Fibroblast of lung (primary cell): Measurements from ENCODE around the gene CELF2. TPM values are rescaled to one million over a fixed set of nuclear protein-coding genes. Genes with fewer than 3 reads are reported as not detected.

Experiments
- DNase-seq, 2 donors: peaks; one replicate each; pipeline versions ENCODE4 v3.0.0 to v3.0.0-alpha.2; 2010; ENCODE audit warnings: low read depth in 2 of 2
- H2AFZ ChIP-seq: 2 replicates; pipeline ENCODE4 v1.5.1; 2012; ENCODE audit warnings: low read length, control low read depth, inconsistent platforms
- H3K27ac ChIP-seq: 2 replicates; pipeline ENCODE4 v1.5.1; 2011; ENCODE audit warnings: low read length, control low read depth; ENCODE audit not compliant: insufficient read depth
- H3K27me3 ChIP-seq: 2 replicates; pipeline ENCODE4 v1.5.1; 2011; ENCODE audit warnings: mild to moderate bottlenecking, low read length; ENCODE audit not compliant: control insufficient read depth, insufficient read depth
- H3K36me3 ChIP-seq: 2 replicates; pipeline ENCODE4 v1.5.1; 2011; ENCODE audit warnings: low read length; ENCODE audit not compliant: control insufficient read depth, insufficient read depth
- H3K4me1 ChIP-seq: 2 replicates; pipeline ENCODE4 v1.5.1; 2011; ENCODE audit warnings: low read length; ENCODE audit not compliant: control insufficient read depth, insufficient read depth; ENCODE audit errors: extremely low read depth
- H3K4me2 ChIP-seq: 2 replicates; pipeline ENCODE4 v1.5.1; 2011; ENCODE audit warnings: low read length, control low read depth; ENCODE audit not compliant: insufficient read depth; ENCODE audit errors: extremely low read depth
- H3K4me3 ChIP-seq, 4 experiments: fragments of 200-600 bp in 1 of 4; sonication (generic) in 1 of 4; replicated peaks in 1 of 4; 2 replicates each; pipeline ENCODE4 v1.5.1; 2011 to 2016; ENCODE audit warnings: low read length in 4 of 4, low read depth in 3 of 4, mild to moderate bottlenecking in 3 of 4, control low read depth in 2 of 4, inconsistent platforms in 1 of 4, mixed read lengths in 1 of 4; ENCODE audit not compliant: insufficient read depth in 1 of 4; ENCODE audit errors: control extremely low read depth in 1 of 4
- H3K79me2 ChIP-seq: 2 replicates; pipeline ENCODE4 v1.5.1; 2012; ENCODE audit warnings: mild to moderate bottlenecking, low read length, inconsistent platforms; ENCODE audit not compliant: control insufficient read depth, insufficient read depth
- H3K9ac ChIP-seq: 2 replicates; pipeline ENCODE4 v1.5.1; 2011; ENCODE audit warnings: mild to moderate bottlenecking, low read length, control low read depth; ENCODE audit not compliant: insufficient read depth
- H3K9me3 ChIP-seq: 2 replicates; pipeline ENCODE4 v1.5.1; 2012; ENCODE audit warnings: low read depth, low read length; ENCODE audit not compliant: control insufficient read depth, insufficient read depth
- H4K20me1 ChIP-seq: 2 replicates; pipeline ENCODE4 v1.5.1; 2011; ENCODE audit warnings: low read length; ENCODE audit not compliant: control insufficient read depth, insufficient read depth; ENCODE audit errors: extremely low read depth
- EZH2 ChIP-seq: IDR thresholded peaks from 2 replicates; pipeline ENCODE4 v1.5.1; 2012; ENCODE audit warnings: low read length, control low read depth, mild to moderate bottlenecking; ENCODE audit errors: missing control alignments
- polyA plus RNA-seq, 2 donors: library from polyadenylated mRNA; depleted of rRNA in 1 of 2; stranded (reverse) in 1 of 2; unstranded in 1 of 2; fragments of >200 nt; gene quantifications; 2 replicates each; pipeline ENCODE4 v1.2.1, GENCODE V29; 2011 to 2012; ENCODE audit warnings: missing spikeins in 1 of 2
- total RNA-seq: library from RNA; depleted of rRNA; stranded (reverse); fragments of >200 nt; gene quantifications from 2 replicates; pipeline ENCODE4 v1.2.1, GENCODE V29; 2014
- TF ChIP-seq, protein P1 (sequence below), 2 donors: IDR thresholded peaks in 1 of 2; conservative IDR thresholded peaks in 1 of 2; 1 replicate in 1 of 2; 2 replicates in 1 of 2; pipeline ENCODE4 v1.5.1; 2011 to 2012; ENCODE audit warnings: low read length in 2 of 2, control low read depth in 1 of 2, inconsistent platforms in 1 of 2, low read depth in 1 of 2, mild to moderate bottlenecking in 1 of 2

The CELF2 gene
- total and polyA plus RNA-seq, 2 donors (not counting 1 experiment from before 2014, with no cell fraction given) = 16.9 to 25.1 TPM

DNA sequence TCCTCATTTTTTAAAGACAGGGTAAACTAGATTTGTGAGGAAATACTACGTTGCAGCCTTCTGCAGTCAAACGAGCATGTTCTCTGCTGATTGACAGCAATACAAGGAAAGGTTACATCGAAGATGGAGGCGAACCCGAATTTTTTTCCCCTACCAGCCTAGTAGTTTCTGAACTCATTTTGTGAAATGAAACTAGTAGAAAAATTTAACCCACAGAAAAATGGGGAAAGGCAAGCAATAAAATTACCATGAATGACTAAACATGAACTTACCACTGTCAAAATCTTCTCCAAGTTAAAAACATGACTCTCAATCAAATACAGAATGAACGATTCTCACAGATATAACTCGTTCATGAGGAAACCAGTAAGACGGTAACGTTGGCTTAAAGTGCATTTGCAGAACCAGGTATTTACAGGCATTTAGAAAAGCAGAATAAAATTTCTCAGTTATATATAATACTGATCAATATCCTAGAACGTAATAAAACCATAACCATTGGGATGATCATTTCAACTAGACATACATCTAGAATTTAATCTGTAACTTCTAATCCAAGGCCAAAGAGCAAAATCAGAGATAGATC is 73.9 kb downstream of the CELF2 start:
- Histone ChIP-seq H3K79me2 (no peaks in the 10 kb centered on the region), H3K27me3 (no peaks in the 10 kb centered on the region)

DNA sequence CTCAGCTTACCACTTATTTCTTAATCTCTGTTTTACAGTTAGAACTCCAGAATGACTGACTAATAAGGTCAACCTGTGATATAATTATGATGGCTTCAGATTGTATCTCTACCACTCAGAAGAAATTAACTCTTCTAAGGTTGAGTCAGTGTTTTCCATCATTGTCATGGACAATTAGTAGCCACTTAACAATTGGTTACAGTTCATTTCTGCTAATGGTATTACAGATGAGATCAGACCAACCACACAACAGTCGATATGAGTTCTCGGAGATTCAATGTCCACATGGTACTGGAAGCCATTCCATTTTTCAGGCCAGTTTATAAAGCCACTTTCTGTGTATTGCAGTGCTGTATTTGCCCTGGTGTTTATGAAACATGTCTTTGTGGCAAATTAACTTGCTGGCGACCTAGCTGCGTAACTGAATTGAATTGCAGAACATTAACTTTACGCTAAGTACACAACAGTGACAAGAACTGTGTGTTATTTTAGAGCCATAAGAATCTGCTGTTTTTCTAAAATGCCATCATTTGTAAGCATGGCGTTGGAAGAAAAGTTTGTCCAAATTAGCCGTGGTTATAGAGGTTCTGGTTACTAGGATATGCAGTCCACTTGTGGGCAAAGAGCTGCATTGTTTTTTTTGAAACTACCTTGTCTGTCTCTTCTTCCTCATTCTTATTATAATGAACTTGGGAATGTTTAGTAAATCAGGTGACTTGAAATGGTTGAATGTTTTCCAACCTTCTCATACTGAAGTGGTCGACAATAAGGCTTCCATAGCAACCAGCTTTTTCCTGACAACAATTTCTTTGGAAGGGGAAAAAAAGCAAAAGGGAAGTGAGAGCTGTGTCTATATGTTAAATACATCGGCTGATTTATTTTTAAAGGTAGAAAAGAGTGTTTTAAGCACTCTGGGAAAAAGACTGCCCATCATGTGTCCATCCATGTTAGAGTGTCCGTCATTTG is 76.4 kb downstream of the CELF2 start:
- H3K4me3 ChIP-seq = no peak overlapping the region
- H3K36me3 ChIP-seq = no peaks in the 10 kb centered on the region
- H3K4me1 ChIP-seq = no peaks in the 10 kb centered on the region
- TF ChIP-seq, protein P1, sequence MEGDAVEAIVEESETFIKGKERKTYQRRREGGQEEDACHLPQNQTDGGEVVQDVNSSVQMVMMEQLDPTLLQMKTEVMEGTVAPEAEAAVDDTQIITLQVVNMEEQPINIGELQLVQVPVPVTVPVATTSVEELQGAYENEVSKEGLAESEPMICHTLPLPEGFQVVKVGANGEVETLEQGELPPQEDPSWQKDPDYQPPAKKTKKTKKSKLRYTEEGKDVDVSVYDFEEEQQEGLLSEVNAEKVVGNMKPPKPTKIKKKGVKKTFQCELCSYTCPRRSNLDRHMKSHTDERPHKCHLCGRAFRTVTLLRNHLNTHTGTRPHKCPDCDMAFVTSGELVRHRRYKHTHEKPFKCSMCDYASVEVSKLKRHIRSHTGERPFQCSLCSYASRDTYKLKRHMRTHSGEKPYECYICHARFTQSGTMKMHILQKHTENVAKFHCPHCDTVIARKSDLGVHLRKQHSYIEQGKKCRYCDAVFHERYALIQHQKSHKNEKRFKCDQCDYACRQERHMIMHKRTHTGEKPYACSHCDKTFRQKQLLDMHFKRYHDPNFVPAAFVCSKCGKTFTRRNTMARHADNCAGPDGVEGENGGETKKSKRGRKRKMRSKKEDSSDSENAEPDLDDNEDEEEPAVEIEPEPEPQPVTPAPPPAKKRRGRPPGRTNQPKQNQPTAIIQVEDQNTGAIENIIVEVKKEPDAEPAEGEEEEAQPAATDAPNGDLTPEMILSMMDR (conservative IDR thresholded peaks at IDR 0.05 in 1 of 2, IDR thresholded peaks at IDR 0.05 in 1 of 2; ENCODE audit: low read depth in 1 of 2, low read length in 2 of 2) = no peak
- no peak for TF ChIP-seq EZH2
- no peaks in the 10 kb centered on the region for H3K79me2 ChIP-seq
- no peak overlapping the region for H2AFZ ChIP-seq
- no peak overlapping the region for H3K27ac ChIP-seq
- no peak overlapping the region for H3K4me2 ChIP-seq
- H3K27me3 ChIP-seq = no peaks in the 10 kb centered on the region
- no peaks in the 10 kb centered on the region for H3K9me3 ChIP-seq
- no peak overlapping the region for H3K9ac ChIP-seq
- no peak for DNase-seq
- H4K20me1 ChIP-seq = no peaks in the 10 kb centered on the region

More for the DNA sequence above, 73.9 kb downstream of the CELF2 start:
- no peak overlapping the region for H3K4me3 ChIP-seq
- no peak for TF ChIP-seq EZH2
- H3K9ac ChIP-seq = no peak overlapping the region
- no peaks in the 10 kb centered on the region for H3K9me3 ChIP-seq
- no peak for DNase-seq
- no peaks in the 10 kb centered on the region for H4K20me1 ChIP-seq
- no peaks in the 10 kb centered on the region for H3K4me1 ChIP-seq
- no peaks in the 10 kb centered on the region for H3K36me3 ChIP-seq
- no peak overlapping the region for H2AFZ ChIP-seq
- H3K27ac ChIP-seq = no peak overlapping the region
- no peak overlapping the region for H3K4me2 ChIP-seq

DNA sequence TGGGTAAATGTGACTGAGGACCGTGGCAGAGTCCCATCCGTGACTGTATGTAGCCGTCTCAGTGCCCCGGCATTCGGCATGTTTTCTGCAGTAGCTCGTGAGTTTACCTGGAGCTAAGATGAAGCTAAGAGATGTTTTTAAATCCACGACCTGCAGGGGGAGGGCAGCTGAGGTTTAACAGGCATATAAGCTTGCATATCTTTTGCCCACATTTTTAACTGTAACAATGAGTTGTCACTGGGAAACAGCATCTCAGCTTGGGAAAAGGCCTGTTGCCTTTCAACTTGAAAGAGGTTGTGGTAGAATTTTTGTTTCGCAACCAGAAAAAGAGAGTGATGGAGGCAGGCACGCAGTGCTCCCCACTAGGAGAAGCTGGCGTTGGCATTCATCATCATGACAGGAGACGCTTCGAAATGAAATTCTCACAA is 77.7 kb downstream of the CELF2 start:
- Histone ChIP-seq H3K4me2 (no peak overlapping the region), H3K27me3 (no peaks in the 10 kb centered on the region)
- TF ChIP-seq, protein P1 (conservative IDR thresholded peaks at IDR 0.05 in 1 of 2, IDR thresholded peaks at IDR 0.05 in 1 of 2; ENCODE audit: low read depth in 1 of 2, low read length in 2 of 2) = no peak
- no peak for TF ChIP-seq EZH2

More for the DNA sequence above, 77.7 kb downstream of the CELF2 start:
- no peaks in the 10 kb centered on the region for H3K4me1 ChIP-seq
- no peaks in the 10 kb centered on the region for H4K20me1 ChIP-seq
- H3K27ac ChIP-seq = no peak overlapping the region
- H3K4me3 ChIP-seq = no peak overlapping the region
- no peaks in the 10 kb centered on the region for H3K9me3 ChIP-seq
- DNase-seq = no peak
- H3K79me2 ChIP-seq = no peaks in the 10 kb centered on the region
- H3K9ac ChIP-seq = no peak overlapping the region
- no peaks in the 10 kb centered on the region for H3K36me3 ChIP-seq
- no peak overlapping the region for H2AFZ ChIP-seq
